WTC11 (cell line): ENCODE results near the gene CACNA1B. TPM values are rescaled to one million over a fixed set of nuclear protein-coding genes. Genes with fewer than 3 reads are reported as not detected.

Experiments
- ATAC-seq: fragments of 200-7000 bp; cut with Tn5 transposase; 2 replicates; pipeline ENCODE4 v1.10.0; 2021; ENCODE audit warnings: mild to moderate bottlenecking, moderate library complexity
- CTCF ChIA-PET: fragments of 300-600 bp; sonication (Branson Sonifier 250); formaldehyde crosslinking; loops from one replicate; lab custom pipeline; 2021; ENCODE audit warnings: antibody characterized with exemption; lab: Charles Lee
- POLR2A ChIA-PET: fragments of 350-600 bp; sonication (Branson Sonifier 250); formaldehyde crosslinking; loops from one replicate; lab custom pipeline; 2021; ENCODE audit warnings: antibody characterized with exemption; lab: Charles Lee
- DNase-seq: peaks from one replicate; pipeline ENCODE4 v3.0.0; 2021; ENCODE audit warnings: low spot score
- H3K27ac Mint-ChIP-seq: 2 replicates; pipeline ENCODE4 v1.8.0; 2021; ENCODE audit warnings: mixed read lengths
- H3K27me3 Mint-ChIP-seq: 2 replicates; pipeline ENCODE4 v1.8.0; 2021; ENCODE audit warnings: low read depth, mild to moderate bottlenecking, moderate library complexity, mixed read lengths
- H3K36me3 Mint-ChIP-seq: 2 replicates; pipeline ENCODE4 v1.8.0; 2021; ENCODE audit warnings: mixed read lengths
- H3K4me1 Mint-ChIP-seq: 2 replicates; pipeline ENCODE4 v1.8.0; 2022; ENCODE audit warnings: mixed read lengths
- H3K4me3 Mint-ChIP-seq: 2 replicates; pipeline ENCODE4 v1.8.0; 2021; ENCODE audit warnings: mild to moderate bottlenecking, moderate library complexity, mixed read lengths
- H3K9me3 Mint-ChIP-seq: 2 replicates; pipeline ENCODE4 v1.8.0; 2021; ENCODE audit warnings: mixed read lengths
- ATF1 ChIP-seq: sonication (generic); formaldehyde crosslinking; IDR thresholded peaks from 2 replicates; pipeline ENCODE4 v1.8.1; 2023; ENCODE audit warnings: mild to moderate bottlenecking, moderate library complexity, missing genetic modification reagents
- EMX1 ChIP-seq: fragments of 250-450 bp; sonication (Bioruptor Pico); IDR thresholded peaks from 2 replicates; pipeline ENCODE4 v1.8.0; 2021; ENCODE audit warnings: mild to moderate bottlenecking
- ESRRA ChIP-seq: sonication (generic); formaldehyde crosslinking; IDR thresholded peaks from 2 replicates; pipeline ENCODE4 v1.8.1; 2022; ENCODE audit warnings: mild to moderate bottlenecking, missing genetic modification reagents, borderline replicate concordance
- GABPB1 ChIP-seq: sonication (generic); formaldehyde crosslinking; IDR thresholded peaks from 2 replicates; pipeline ENCODE4 v1.8.1; 2023; ENCODE audit warnings: mild to moderate bottlenecking, missing genetic modification reagents
- KAT7 ChIP-seq: sonication (generic); formaldehyde crosslinking; IDR thresholded peaks from 2 replicates; pipeline ENCODE4 v1.8.1; 2023; ENCODE audit warnings: missing genetic modification reagents, mild to moderate bottlenecking, borderline replicate concordance
- NFE2L1 ChIP-seq: sonication (generic); formaldehyde crosslinking; IDR thresholded peaks from 2 replicates; pipeline ENCODE4 v1.8.1; 2023; ENCODE audit warnings: missing genetic modification reagents
- NR3C1 ChIP-seq: sonication (generic); formaldehyde crosslinking; conservative IDR thresholded peaks from 2 replicates; pipeline ENCODE4 v1.8.1; 2023; ENCODE audit warnings: low read depth, mild to moderate bottlenecking, missing genetic modification reagents
- RELA ChIP-seq: sonication (generic); formaldehyde crosslinking; IDR thresholded peaks from 2 replicates; pipeline ENCODE4 v1.8.1; 2022; ENCODE audit warnings: missing genetic modification reagents, mild to moderate bottlenecking, borderline replicate concordance
- TCF7 ChIP-seq: sonication (generic); formaldehyde crosslinking; IDR thresholded peaks from 2 replicates; pipeline ENCODE4 v1.8.0; 2022; ENCODE audit warnings: mild to moderate bottlenecking, low read depth, missing genetic modification reagents, moderate library complexity
- TEAD1 ChIP-seq: sonication (generic); formaldehyde crosslinking; IDR thresholded peaks from 2 replicates; pipeline ENCODE4 v1.8.0; 2022; ENCODE audit warnings: mild to moderate bottlenecking, missing genetic modification reagents
- ZNF121 ChIP-seq: sonication (generic); formaldehyde crosslinking; IDR thresholded peaks from 2 replicates; pipeline ENCODE4 v1.8.0; 2023; ENCODE audit warnings: missing genetic modification reagents
- ZNF138 ChIP-seq: sonication (generic); formaldehyde crosslinking; conservative IDR thresholded peaks from 2 replicates; pipeline ENCODE4 v1.8.1; 2022; ENCODE audit warnings: mild to moderate bottlenecking, moderate library complexity, missing genetic modification reagents
- ZNF219 ChIP-seq: sonication (generic); formaldehyde crosslinking; IDR thresholded peaks from 2 replicates; pipeline ENCODE4 v1.8.0; 2023; ENCODE audit warnings: missing genetic modification reagents, mild to moderate bottlenecking, borderline replicate concordance
- ZNF232 ChIP-seq: sonication (generic); formaldehyde crosslinking; IDR thresholded peaks from 2 replicates; pipeline ENCODE4 v1.8.0; 2022; ENCODE audit warnings: mild to moderate bottlenecking, missing genetic modification reagents
- ZNF317 ChIP-seq: sonication (generic); formaldehyde crosslinking; IDR thresholded peaks from 2 replicates; pipeline ENCODE4 v1.8.1; 2023; ENCODE audit warnings: low read depth, mild to moderate bottlenecking, moderate library complexity, missing genetic modification reagents, borderline replicate concordance
- total RNA-seq: library from RNA; stranded (reverse); gene quantifications from 3 replicates; pipeline ENCODE4 v1.2.3, GENCODE V29; 2021
- TF ChIP-seq, protein P1 (sequence below): sonication (generic); formaldehyde crosslinking; IDR thresholded peaks from 2 replicates; pipeline ENCODE4 v1.8.1; 2022; ENCODE audit warnings: low read depth, mild to moderate bottlenecking, moderate library complexity, missing genetic modification reagents, borderline replicate concordance
- TF ChIP-seq, protein P2 (sequence below): sonication (generic); formaldehyde crosslinking; IDR thresholded peaks from 2 replicates; pipeline ENCODE4 v1.8.1; 2023; ENCODE audit warnings: mild to moderate bottlenecking, missing genetic modification reagents, moderate library complexity
- TF ChIP-seq, protein P3 (sequence below): fragments of 250-450 bp; sonication (Bioruptor Pico); IDR thresholded peaks from 2 replicates; pipeline ENCODE4 v1.8.0; 2021; ENCODE audit warnings: mild to moderate bottlenecking
- TF ChIP-seq, protein P4 (sequence below): fragments of 250-450 bp; sonication (Bioruptor Pico); IDR thresholded peaks from 2 replicates; pipeline ENCODE4 v2.1.2; 2022; ENCODE audit warnings: mild to moderate bottlenecking, moderate library complexity
- TF ChIP-seq, protein P5 (sequence below): sonication (generic); formaldehyde crosslinking; IDR thresholded peaks from 2 replicates; pipeline ENCODE4 v1.8.0; 2023; ENCODE audit warnings: missing genetic modification reagents, mild to moderate bottlenecking, borderline replicate concordance
- TF ChIP-seq, protein P6 (sequence below): sonication (generic); formaldehyde crosslinking; IDR thresholded peaks from 2 replicates; pipeline ENCODE4 v1.8.0; 2022; ENCODE audit warnings: mild to moderate bottlenecking, missing genetic modification reagents
- TF ChIP-seq, protein P7 (sequence below): fragments of 250-450 bp; sonication (Bioruptor Pico); IDR thresholded peaks from 2 replicates; pipeline ENCODE4 v1.9.0; 2021; ENCODE audit warnings: moderate library complexity, mild to moderate bottlenecking, inconsistent platforms, borderline replicate concordance
- TF ChIP-seq, protein P8 (sequence below): fragments of 250-450 bp; sonication (Bioruptor Pico); IDR thresholded peaks from 2 replicates; pipeline ENCODE4 v1.9.0; 2021; ENCODE audit warnings: mild to moderate bottlenecking

Gene CACNA1B
- total RNA-seq, 1 experiment from 2014 or later = 8.4 TPM

DNA sequence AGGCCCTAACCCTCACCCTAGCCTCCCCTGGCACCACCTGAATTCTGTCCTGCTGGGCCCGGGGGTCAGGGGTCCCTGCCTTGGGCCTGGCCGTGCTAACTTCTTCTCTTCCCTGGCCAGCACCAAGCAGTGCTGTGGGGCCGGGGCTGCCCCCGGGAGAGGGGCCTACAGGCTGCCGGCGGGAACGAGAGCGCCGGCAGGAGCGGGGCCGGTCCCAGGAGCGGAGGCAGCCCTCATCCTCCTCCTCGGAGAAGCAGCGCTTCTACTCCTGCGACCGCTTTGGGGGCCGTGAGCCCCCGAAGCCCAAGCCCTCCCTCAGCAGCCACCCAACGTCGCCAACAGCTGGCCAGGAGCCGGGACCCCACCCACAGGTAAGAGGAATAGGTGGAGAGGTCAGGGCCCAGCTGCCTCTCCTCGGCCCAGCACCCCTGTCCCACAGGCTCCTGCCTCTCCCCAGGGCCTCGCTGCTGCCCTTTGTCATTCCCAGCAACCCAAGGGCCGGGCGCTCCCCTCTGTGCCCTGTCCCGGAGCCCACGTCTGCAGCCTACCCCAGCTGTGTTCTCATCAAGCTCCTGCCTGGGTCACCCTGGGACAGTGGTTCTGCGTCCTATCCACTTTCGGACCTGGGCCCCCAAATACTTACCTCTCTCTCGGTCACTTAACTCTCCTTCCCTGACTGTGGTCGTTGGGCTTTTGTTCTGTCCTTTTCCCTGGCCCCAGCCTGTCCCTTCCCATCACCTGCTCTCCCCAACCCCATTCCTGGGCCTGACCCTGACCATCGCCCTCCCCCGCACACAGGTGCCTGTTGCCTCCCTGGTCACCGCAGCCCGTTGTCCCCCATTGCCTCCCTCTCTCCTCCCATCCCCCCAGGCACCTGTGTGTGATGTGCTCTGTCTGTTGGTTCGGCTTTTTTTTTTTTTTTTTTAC lies 243.2 kb downstream of the CACNA1B start:
- Mint-ChIP-seq H3K27me3 (0 out of 2 replicates have a peak, but pooled peaks cover 6% of the 10 kb centered on the region), H3K36me3 (peaks cover 63% of the 10 kb centered on the region), H3K27ac (no peak overlapping the region), H3K4me3 (no peak overlapping the region), H3K9me3 (peaks cover 42% of the 10 kb centered on the region), H3K4me1 (no peaks in the 10 kb centered on the region)
- ATAC-seq = no peak
- no peak for DNase-seq
- ChIA-PET POLR2A (no interaction called here), CTCF (no interaction called here)
- TF ChIP-seq ZNF219 = no peak
- no peak for TF ChIP-seq RELA (CRISPR knock-in tag)
- TF ChIP-seq, protein P1, sequence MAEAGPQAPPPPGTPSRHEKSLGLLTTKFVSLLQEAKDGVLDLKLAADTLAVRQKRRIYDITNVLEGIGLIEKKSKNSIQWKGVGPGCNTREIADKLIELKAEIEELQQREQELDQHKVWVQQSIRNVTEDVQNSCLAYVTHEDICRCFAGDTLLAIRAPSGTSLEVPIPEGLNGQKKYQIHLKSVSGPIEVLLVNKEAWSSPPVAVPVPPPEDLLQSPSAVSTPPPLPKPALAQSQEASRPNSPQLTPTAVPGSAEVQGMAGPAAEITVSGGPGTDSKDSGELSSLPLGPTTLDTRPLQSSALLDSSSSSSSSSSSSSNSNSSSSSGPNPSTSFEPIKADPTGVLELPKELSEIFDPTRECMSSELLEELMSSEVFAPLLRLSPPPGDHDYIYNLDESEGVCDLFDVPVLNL (CRISPR knock-in tag) = no peak
- no peak for TF ChIP-seq ATF1 (CRISPR knock-in tag)
- TF ChIP-seq NFE2L1 = no peak

DNA sequence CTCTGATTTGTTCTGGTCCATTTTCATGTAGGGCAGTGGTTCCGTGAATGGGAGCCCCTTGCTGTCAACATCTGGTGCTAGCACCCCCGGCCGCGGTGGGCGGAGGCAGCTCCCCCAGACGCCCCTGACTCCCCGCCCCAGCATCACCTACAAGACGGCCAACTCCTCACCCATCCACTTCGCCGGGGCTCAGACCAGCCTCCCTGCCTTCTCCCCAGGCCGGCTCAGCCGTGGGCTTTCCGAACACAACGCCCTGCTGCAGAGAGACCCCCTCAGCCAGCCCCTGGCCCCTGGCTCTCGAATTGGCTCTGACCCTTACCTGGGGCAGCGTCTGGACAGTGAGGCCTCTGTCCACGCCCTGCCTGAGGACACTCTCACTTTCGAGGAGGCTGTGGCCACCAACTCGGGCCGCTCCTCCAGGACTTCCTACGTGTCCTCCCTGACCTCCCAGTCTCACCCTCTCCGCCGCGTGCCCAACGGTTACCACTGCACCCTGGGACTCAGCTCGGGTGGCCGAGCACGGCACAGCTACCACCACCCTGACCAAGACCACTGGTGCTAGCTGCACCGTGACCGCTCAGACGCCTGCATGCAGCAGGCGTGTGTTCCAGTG lies 244.0 kb downstream of the CACNA1B start:
- ChIA-PET CTCF (interaction anchor here (0.5 kb wide), 1 partner anchor 13 kb away, joined by 3 read pairs; no protein-coding TSS in a partner anchor), POLR2A (no interaction called here)
- Mint-ChIP-seq H3K27ac (no peak overlapping the region), H3K36me3 (peaks cover 57% of the 10 kb centered on the region), H3K4me1 (no peaks in the 10 kb centered on the region), H3K9me3 (peaks cover 42% of the 10 kb centered on the region), H3K27me3 (0 out of 2 replicates have a peak, but pooled peaks cover 6% of the 10 kb centered on the region), H3K4me3 (no peak overlapping the region)
- ATAC-seq (no peak), DNase-seq (no peak)
- TF ChIP-seq GABPB1 (no peak), TCF7 (CRISPR knock-in tag) (no peak), ZNF317 (CRISPR knock-in tag) (no peak), TEAD1 (CRISPR knock-in tag) (no peak), ESRRA (no peak), KAT7 (CRISPR knock-in tag) (no peak), ZNF138 (no peak), EMX1 (CRISPR knock-in tag) (no peak), ZNF121 (CRISPR knock-in tag) (no peak), NR3C1 (no peak), ZNF232 (CRISPR knock-in tag) (no peak)
- TF ChIP-seq, protein P2, sequence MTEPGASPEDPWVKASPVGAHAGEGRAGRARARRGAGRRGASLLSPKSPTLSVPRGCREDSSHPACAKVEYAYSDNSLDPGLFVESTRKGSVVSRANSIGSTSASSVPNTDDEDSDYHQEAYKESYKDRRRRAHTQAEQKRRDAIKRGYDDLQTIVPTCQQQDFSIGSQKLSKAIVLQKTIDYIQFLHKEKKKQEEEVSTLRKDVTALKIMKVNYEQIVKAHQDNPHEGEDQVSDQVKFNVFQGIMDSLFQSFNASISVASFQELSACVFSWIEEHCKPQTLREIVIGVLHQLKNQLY (CRISPR knock-in tag) = no peak
- TF ChIP-seq, protein P3, sequence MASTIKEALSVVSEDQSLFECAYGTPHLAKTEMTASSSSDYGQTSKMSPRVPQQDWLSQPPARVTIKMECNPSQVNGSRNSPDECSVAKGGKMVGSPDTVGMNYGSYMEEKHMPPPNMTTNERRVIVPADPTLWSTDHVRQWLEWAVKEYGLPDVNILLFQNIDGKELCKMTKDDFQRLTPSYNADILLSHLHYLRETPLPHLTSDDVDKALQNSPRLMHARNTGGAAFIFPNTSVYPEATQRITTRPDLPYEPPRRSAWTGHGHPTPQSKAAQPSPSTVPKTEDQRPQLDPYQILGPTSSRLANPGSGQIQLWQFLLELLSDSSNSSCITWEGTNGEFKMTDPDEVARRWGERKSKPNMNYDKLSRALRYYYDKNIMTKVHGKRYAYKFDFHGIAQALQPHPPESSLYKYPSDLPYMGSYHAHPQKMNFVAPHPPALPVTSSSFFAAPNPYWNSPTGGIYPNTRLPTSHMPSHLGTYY (CRISPR knock-in tag) = no peak
- TF ChIP-seq, protein P4, sequence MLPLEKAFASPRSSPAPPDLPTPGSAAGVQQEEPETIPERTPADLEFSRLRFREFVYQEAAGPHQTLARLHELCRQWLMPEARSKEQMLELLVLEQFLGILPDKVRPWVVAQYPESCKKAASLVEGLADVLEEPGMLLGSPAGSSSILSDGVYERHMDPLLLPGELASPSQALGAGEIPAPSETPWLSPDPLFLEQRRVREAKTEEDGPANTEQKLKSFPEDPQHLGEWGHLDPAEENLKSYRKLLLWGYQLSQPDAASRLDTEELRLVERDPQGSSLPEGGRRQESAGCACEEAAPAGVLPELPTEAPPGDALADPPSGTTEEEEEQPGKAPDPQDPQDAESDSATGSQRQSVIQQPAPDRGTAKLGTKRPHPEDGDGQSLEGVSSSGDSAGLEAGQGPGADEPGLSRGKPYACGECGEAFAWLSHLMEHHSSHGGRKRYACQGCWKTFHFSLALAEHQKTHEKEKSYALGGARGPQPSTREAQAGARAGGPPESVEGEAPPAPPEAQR (CRISPR knock-in tag) = no peak
- TF ChIP-seq, protein P5, sequence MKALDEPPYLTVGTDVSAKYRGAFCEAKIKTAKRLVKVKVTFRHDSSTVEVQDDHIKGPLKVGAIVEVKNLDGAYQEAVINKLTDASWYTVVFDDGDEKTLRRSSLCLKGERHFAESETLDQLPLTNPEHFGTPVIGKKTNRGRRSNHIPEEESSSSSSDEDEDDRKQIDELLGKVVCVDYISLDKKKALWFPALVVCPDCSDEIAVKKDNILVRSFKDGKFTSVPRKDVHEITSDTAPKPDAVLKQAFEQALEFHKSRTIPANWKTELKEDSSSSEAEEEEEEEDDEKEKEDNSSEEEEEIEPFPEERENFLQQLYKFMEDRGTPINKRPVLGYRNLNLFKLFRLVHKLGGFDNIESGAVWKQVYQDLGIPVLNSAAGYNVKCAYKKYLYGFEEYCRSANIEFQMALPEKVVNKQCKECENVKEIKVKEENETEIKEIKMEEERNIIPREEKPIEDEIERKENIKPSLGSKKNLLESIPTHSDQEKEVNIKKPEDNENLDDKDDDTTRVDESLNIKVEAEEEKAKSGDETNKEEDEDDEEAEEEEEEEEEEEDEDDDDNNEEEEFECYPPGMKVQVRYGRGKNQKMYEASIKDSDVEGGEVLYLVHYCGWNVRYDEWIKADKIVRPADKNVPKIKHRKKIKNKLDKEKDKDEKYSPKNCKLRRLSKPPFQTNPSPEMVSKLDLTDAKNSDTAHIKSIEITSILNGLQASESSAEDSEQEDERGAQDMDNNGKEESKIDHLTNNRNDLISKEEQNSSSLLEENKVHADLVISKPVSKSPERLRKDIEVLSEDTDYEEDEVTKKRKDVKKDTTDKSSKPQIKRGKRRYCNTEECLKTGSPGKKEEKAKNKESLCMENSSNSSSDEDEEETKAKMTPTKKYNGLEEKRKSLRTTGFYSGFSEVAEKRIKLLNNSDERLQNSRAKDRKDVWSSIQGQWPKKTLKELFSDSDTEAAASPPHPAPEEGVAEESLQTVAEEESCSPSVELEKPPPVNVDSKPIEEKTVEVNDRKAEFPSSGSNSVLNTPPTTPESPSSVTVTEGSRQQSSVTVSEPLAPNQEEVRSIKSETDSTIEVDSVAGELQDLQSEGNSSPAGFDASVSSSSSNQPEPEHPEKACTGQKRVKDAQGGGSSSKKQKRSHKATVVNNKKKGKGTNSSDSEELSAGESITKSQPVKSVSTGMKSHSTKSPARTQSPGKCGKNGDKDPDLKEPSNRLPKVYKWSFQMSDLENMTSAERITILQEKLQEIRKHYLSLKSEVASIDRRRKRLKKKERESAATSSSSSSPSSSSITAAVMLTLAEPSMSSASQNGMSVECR (CRISPR knock-in tag) = no peak
- TF ChIP-seq, protein P6, sequence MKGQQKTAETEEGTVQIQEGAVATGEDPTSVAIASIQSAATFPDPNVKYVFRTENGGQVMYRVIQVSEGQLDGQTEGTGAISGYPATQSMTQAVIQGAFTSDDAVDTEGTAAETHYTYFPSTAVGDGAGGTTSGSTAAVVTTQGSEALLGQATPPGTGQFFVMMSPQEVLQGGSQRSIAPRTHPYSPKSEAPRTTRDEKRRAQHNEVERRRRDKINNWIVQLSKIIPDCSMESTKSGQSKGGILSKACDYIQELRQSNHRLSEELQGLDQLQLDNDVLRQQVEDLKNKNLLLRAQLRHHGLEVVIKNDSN (CRISPR knock-in tag) = no peak
- TF ChIP-seq, protein P7, sequence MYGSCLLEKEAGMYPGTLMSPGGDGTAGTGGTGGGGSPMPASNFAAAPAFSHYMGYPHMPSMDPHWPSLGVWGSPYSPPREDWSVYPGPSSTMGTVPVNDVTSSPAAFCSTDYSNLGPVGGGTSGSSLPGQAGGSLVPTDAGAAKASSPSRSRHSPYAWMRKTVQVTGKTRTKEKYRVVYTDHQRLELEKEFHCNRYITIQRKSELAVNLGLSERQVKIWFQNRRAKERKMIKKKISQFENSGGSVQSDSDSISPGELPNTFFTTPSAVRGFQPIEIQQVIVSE (CRISPR knock-in tag) = no peak
- TF ChIP-seq, protein P8, sequence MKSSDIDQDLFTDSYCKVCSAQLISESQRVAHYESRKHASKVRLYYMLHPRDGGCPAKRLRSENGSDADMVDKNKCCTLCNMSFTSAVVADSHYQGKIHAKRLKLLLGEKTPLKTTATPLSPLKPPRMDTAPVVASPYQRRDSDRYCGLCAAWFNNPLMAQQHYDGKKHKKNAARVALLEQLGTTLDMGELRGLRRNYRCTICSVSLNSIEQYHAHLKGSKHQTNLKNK (CRISPR knock-in tag) = no peak
